NOMO-1 (cell line): Measurements from ENCODE around the gene DAB2.

Experiments used
- DNase-seq, 2 experiments: peaks; one replicate each; lab custom pipeline; 2025; ENCODE audit not compliant: unreplicated experiment in 2 of 2; lab: John Stamatoyannopoulos, UW

DAB2 gene

GRCh38 chr5:39424736-39425637 is at the start of gene DAB2:
Gene DAB2, minus strand, starts transcription at chr5:39424980. Its CDS starts 30,660 bp downstream, at chr5:39394320.
- DNase-seq, result peak; percentile 72 to 85

GRCh38 chr5:39473156-39473775 is 48.5 kb upstream of the DAB2 start:
- no peak for DNase-seq

- DNase-seq, result no peak
Observed at GRCh38 chr5:39471836-39472508, 47.2 kb upstream of the DAB2 start.

- no peak for DNase-seq
Observed at GRCh38 chr5:39470811-39471210, 46.0 kb upstream of the DAB2 start.

GRCh38 chr5:39469777-39470415 is 45.1 kb upstream of the DAB2 start:
- peak; percentile 47 to 67 for DNase-seq

GRCh38 chr5:39469176-39469575 is 44.4 kb upstream of the DAB2 start:
- peak; percentile 82 to 96 for DNase-seq

- peak; percentile 86 to 99 for DNase-seq
Observed at GRCh38 chr5:39466846-39467245, 42.1 kb upstream of the DAB2 start.

GRCh38 chr5:39465843-39466242 is 41.1 kb upstream of the DAB2 start:
- DNase-seq, result no peak

- no peak for DNase-seq
Observed at GRCh38 chr5:39465097-39465496, 40.3 kb upstream of the DAB2 start.

GRCh38 chr5:39464088-39464487 is 39.3 kb upstream of the DAB2 start:
- peak in 1 of 2 experiments; percentile 29 for DNase-seq

GRCh38 chr5:39462211-39462610 is 37.4 kb upstream of the DAB2 start:
- no peak for DNase-seq

- peak; percentile 92 to 100 for DNase-seq
Observed at GRCh38 chr5:39461007-39461682, 36.4 kb upstream of the DAB2 start.

GRCh38 chr5:39459907-39460306 is 35.1 kb upstream of the DAB2 start:
- no peak for DNase-seq

- no peak for DNase-seq
Observed at GRCh38 chr5:39459071-39459470, 34.3 kb upstream of the DAB2 start.

GRCh38 chr5:39455645-39456044 is 30.9 kb upstream of the DAB2 start:
- peak in 1 of 2 experiments; percentile 63 for DNase-seq

- no peak for DNase-seq
Observed at GRCh38 chr5:39453606-39454005, 28.8 kb upstream of the DAB2 start.

GRCh38 chr5:39452846-39453245 is 28.1 kb upstream of the DAB2 start:
- DNase-seq, result peak in 1 of 2 experiments; percentile 19

GRCh38 chr5:39451276-39451941 is 26.6 kb upstream of the DAB2 start:
- DNase-seq, result no peak

- DNase-seq, result no peak
Observed at GRCh38 chr5:39450487-39450886, 25.7 kb upstream of the DAB2 start.

- DNase-seq, result no peak
Observed at GRCh38 chr5:39449591-39449990, 24.8 kb upstream of the DAB2 start.
